Mesenchymal stem cell (in vitro differentiated cells and primary cell): ENCODE results near the gene VEGFB.
A peak's percentile ranks its signal among the peaks of the same experiment; 100 is the strongest.

ENCODE experiments used
- DNase-seq: peaks from one replicate; pipeline ENCODE4 v3.0.0-alpha.2; 2013
- H2AFZ ChIP-seq: one replicate; pipeline ENCODE4 v1.6.1; 2013; ENCODE audit warnings: low read depth, mild to moderate bottlenecking, control low read depth, inconsistent platforms, low read length, moderate library complexity
- H2AK5ac ChIP-seq: 2 replicates; pipeline ENCODE4 v1.6.1; 2013; ENCODE audit warnings: low read length, moderate library complexity, mild to moderate bottlenecking, inconsistent platforms; ENCODE audit not compliant: severe bottlenecking
- H2BK120ac ChIP-seq: one replicate; pipeline ENCODE4 v1.6.1; 2013; ENCODE audit warnings: low read depth, mild to moderate bottlenecking, inconsistent platforms, low read length, moderate library complexity
- H2BK12ac ChIP-seq, 2 experiments: one replicate each; pipeline ENCODE4 v1.6.1; 2013; ENCODE audit warnings: inconsistent platforms in 2 of 2, low read length in 2 of 2, mild to moderate bottlenecking in 2 of 2, moderate library complexity in 2 of 2, control low read depth in 1 of 2
- H2BK15ac ChIP-seq: one replicate; pipeline ENCODE4 v1.6.1; 2013; ENCODE audit warnings: mild to moderate bottlenecking, low read depth, inconsistent platforms; ENCODE audit not compliant: poor library complexity, severe bottlenecking
- H2BK5ac ChIP-seq: 2 replicates; pipeline ENCODE4 v1.6.1; 2013; ENCODE audit warnings: low read depth, mild to moderate bottlenecking, low read length, control low read depth, inconsistent platforms; ENCODE audit not compliant: poor library complexity, severe bottlenecking
- H3K14ac ChIP-seq, 2 experiments: one replicate each; pipeline ENCODE4 v1.6.1; 2013; ENCODE audit warnings: inconsistent platforms in 2 of 2, low read length in 2 of 2, control low read depth in 1 of 2, mild to moderate bottlenecking in 1 of 2, moderate library complexity in 1 of 2
- H3K18ac ChIP-seq, 2 experiments: one replicate each; pipeline ENCODE4 v1.6.1; 2013; ENCODE audit warnings: inconsistent platforms in 2 of 2, low read length in 2 of 2, control low read depth in 1 of 2, low read depth in 1 of 2, mild to moderate bottlenecking in 1 of 2
- H3K23ac ChIP-seq, 2 experiments: one replicate each; pipeline ENCODE4 v1.6.1; 2013; ENCODE audit warnings: inconsistent platforms in 2 of 2, low read length in 2 of 2, mild to moderate bottlenecking in 2 of 2, moderate library complexity in 2 of 2, control low read depth in 1 of 2
- H3K27ac ChIP-seq: 2 replicates; pipeline ENCODE4 v1.5.1; 2013; ENCODE audit warnings: mild to moderate bottlenecking, moderate library complexity, low read length, control low read depth, inconsistent platforms; ENCODE audit not compliant: poor library complexity, severe bottlenecking
- H3K27me3 ChIP-seq, 2 experiments: 2 replicates each; pipeline versions ENCODE4 v1.6.1 to v1.7.0; 2013; ENCODE audit warnings: low read length in 2 of 2, mild to moderate bottlenecking in 2 of 2, moderate library complexity in 2 of 2, control low read depth in 1 of 2, inconsistent platforms in 1 of 2; ENCODE audit not compliant: control insufficient read depth in 1 of 2, insufficient read depth in 1 of 2
- H3K36me3 ChIP-seq, 2 experiments: 2 replicates each; pipeline versions ENCODE4 v1.6.1 to v1.7.0; 2013; ENCODE audit warnings: low read length in 2 of 2, control low read depth in 1 of 2, inconsistent platforms in 1 of 2, low read depth in 1 of 2, mild to moderate bottlenecking in 1 of 2; ENCODE audit not compliant: insufficient read depth in 2 of 2, control insufficient read depth in 1 of 2
- H3K4ac ChIP-seq, 2 experiments: one replicate each; pipeline ENCODE4 v1.6.1; 2013; ENCODE audit warnings: inconsistent platforms in 2 of 2, low read length in 2 of 2, mild to moderate bottlenecking in 2 of 2, moderate library complexity in 2 of 2, control low read depth in 1 of 2, low read depth in 1 of 2
- H3K4me1 ChIP-seq: 2 replicates; pipeline ENCODE4 v1.6.1; 2013; ENCODE audit warnings: low read depth, low read length, control low read depth; ENCODE audit not compliant: control insufficient read depth, insufficient read depth
- H3K4me2 ChIP-seq: 2 replicates; pipeline ENCODE4 v1.6.1; 2013; ENCODE audit warnings: low read length, mild to moderate bottlenecking, inconsistent platforms; ENCODE audit not compliant: poor library complexity, severe bottlenecking
- H3K4me3 ChIP-seq, 2 experiments: 2 replicates each; pipeline versions ENCODE4 v1.5.1 to v1.7.0; 2013; ENCODE audit warnings: low read length in 2 of 2, mild to moderate bottlenecking in 2 of 2, control low read depth in 1 of 2, low read depth in 1 of 2; ENCODE audit not compliant: insufficient read depth in 1 of 2
- H3K79me1 ChIP-seq: replicated peaks from 2 replicates; pipeline ENCODE4 v1.6.1; 2013; ENCODE audit warnings: mild to moderate bottlenecking, control low read depth, low read length, inconsistent platforms; ENCODE audit not compliant: poor library complexity, severe bottlenecking
- H3K9ac ChIP-seq: 2 replicates; pipeline ENCODE4 v1.7.0; 2013; ENCODE audit warnings: mild to moderate bottlenecking, low read length, moderate library complexity
- H3K9me3 ChIP-seq: 2 replicates; pipeline ENCODE4 v1.7.0; 2013; ENCODE audit warnings: mild to moderate bottlenecking, low read length; ENCODE audit not compliant: control insufficient read depth
- H4K8ac ChIP-seq: one replicate; pipeline ENCODE4 v1.6.1; 2013; ENCODE audit warnings: inconsistent platforms, mild to moderate bottlenecking, low read length, moderate library complexity
- H4K91ac ChIP-seq: one replicate; pipeline ENCODE4 v1.6.1; 2013; ENCODE audit warnings: mild to moderate bottlenecking, low read length, inconsistent platforms
- WGBS: methylation state at CpG from one replicate; pipeline ENCODE4 v1.1.7; 2013; ENCODE audit warnings: mixed read lengths; 5-methylcytosine and 5-hydroxymethylcytosine counted together

Gene VEGFB

GRCh38 chr11:64247729-64248531 is 13.5 kb downstream of the VEGFB start:
- peaks cover 44% of the 10 kb centered on the region for H3K4me1 ChIP-seq
- H3K9me3 ChIP-seq: no peaks in the 10 kb centered on the region
- peak overlapping the region; percentile 70 for H3K4me2 ChIP-seq
- 45% methylated on average over 30 of the region's 31 CpGs for WGBS
- H4K8ac ChIP-seq: peak overlapping the region; percentile 74
- peak overlapping the region in 1 of 2 experiments; percentile 20 for H2BK12ac ChIP-seq
- no peak overlapping the region for H2AFZ ChIP-seq
- no peak overlapping the region for H3K27ac ChIP-seq
- H3K23ac ChIP-seq: no peak overlapping the region
- H3K4me3 ChIP-seq: peak overlapping the region; percentile 40 to 98
- H2AK5ac ChIP-seq: no peak overlapping the region
- peaks cover 14 to 21% of the 10 kb centered on the region in 2 experiments for H3K36me3 ChIP-seq
- H2BK15ac ChIP-seq: peak overlapping the region; percentile 15
- H2BK120ac ChIP-seq: peak overlapping the region; percentile 95
- H2BK5ac ChIP-seq: no peak overlapping the region
- peak overlapping the region; percentile 37 to 77 for H3K18ac ChIP-seq
- H3K9ac ChIP-seq: peak overlapping the region; percentile 93
- H3K79me1 ChIP-seq: peaks cover 5% of the 10 kb centered on the region
- H4K91ac ChIP-seq: no peak overlapping the region
- no peak for DNase-seq
- no peaks in the 10 kb centered on the region for H3K27me3 ChIP-seq
- no peak overlapping the region for H3K14ac ChIP-seq
- H3K4ac ChIP-seq: peak overlapping the region; percentile 60 to 84

- H2AK5ac ChIP-seq: no peak overlapping the region
- no peak overlapping the region for H2BK5ac ChIP-seq
- no peaks in the 10 kb centered on the region for H3K27me3 ChIP-seq
- no peak overlapping the region for H3K4ac ChIP-seq
- H4K8ac ChIP-seq: no peak overlapping the region
- H2AFZ ChIP-seq: no peak overlapping the region
- no peak overlapping the region for H2BK15ac ChIP-seq
- no peaks in the 10 kb centered on the region for H3K9me3 ChIP-seq
- H3K4me1 ChIP-seq: peaks cover 43% of the 10 kb centered on the region
- WGBS: 75% methylated on average over 7 of the region's 7 CpGs
- no peak for DNase-seq
- peaks cover 9% of the 10 kb centered on the region for H3K79me1 ChIP-seq
- peaks cover 7 to 14% of the 10 kb centered on the region in 2 experiments for H3K36me3 ChIP-seq
- no peak overlapping the region for H4K91ac ChIP-seq
- no peak overlapping the region for H3K27ac ChIP-seq
- H2BK120ac ChIP-seq: no peak overlapping the region
- H3K14ac ChIP-seq: no peak overlapping the region
- H3K23ac ChIP-seq: no peak overlapping the region
- H3K18ac ChIP-seq: no peak overlapping the region
- H3K9ac ChIP-seq: peak overlapping the region; percentile 93
- peak overlapping the region; percentile 20 to 59 for H2BK12ac ChIP-seq
- H3K4me3 ChIP-seq: no peak overlapping the region
- H3K4me2 ChIP-seq: no peak overlapping the region
Measured at GRCh38 chr11:64248578-64248977, 14.2 kb downstream of the VEGFB start.

DNA sequence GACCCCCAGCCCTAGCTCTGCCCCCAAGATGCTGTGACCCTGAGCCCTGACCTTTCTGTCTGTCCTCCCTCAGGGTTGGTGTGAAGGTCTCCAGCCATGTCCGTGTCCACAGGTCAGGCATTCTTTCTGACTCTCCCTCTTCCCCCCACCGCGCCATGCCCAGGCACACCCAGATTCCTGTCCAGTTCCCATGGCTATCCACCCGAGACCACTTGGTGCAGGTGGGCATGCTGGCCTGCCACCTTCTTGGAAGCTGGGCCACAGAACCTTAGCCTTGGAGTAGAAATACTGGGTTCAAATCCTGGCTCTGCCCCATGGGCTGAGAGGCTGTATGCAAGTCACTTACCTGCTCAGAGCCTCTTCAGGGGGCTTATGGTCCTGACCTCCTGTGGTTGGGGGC is 14.7 kb downstream of the VEGFB start:
- 96% methylated on average over 4 of the region's 4 CpGs for WGBS
- Histone ChIP-seq H3K18ac (no peak overlapping the region), H3K9ac (peak overlapping the region; percentile 15)

DNA sequence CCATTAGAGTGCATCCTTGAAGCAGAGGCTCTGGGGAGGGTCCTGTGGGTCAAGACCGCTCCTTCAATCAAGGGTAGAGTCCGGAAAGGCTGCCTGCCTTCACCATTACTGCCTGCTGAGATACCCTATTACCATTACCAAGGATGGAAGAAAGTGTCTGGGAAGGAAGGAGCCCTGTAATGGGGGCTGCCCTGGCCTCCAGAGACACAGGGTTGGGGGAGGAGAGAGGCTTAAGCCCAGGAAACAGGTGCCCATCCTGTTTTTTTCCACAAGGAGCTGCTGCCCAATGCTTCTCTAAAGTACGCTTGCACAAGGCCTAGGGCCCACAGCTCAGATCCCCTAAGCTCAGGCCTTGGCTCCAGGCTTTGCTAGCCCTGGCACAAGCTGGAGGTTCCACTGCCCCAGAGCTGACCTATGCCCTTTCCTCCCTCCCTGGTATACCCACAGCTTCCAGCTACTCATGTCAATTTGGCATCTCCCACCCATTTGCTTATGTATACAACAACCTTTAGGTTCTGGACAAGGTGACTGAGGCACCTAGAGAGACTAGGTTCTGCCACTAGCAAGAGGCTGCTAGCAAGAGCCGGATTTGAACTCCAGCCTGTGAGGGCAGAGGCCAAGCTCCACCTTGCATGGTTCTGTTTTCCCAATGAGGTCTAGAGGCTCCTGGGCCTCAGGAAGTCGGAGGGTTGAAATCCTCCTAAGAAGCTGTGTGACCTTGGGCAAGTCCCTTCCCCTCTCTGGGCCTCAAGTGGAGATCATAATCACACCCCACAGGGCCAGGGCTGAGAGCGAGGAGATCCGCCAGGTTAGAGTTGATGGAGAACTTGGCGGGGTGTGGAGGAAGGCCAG is 15.4 kb downstream of the VEGFB start:
- H2AK5ac ChIP-seq: no peak overlapping the region
- no peak overlapping the region for H3K4me3 ChIP-seq
- H4K8ac ChIP-seq: no peak overlapping the region
- H3K27me3 ChIP-seq: no peaks in the 10 kb centered on the region
- peaks cover 44% of the 10 kb centered on the region for H3K4me1 ChIP-seq
- H3K4ac ChIP-seq: no peak overlapping the region
- H3K23ac ChIP-seq: no peak overlapping the region
- H3K9ac ChIP-seq: no peak overlapping the region
- H2BK15ac ChIP-seq: no peak overlapping the region
- H3K36me3 ChIP-seq: peaks cover 3 to 16% of the 10 kb centered on the region in 2 experiments
- no peak overlapping the region for H4K91ac ChIP-seq
- no peaks in the 10 kb centered on the region for H3K9me3 ChIP-seq
- no peak overlapping the region for H3K4me2 ChIP-seq
- no peak overlapping the region for H3K27ac ChIP-seq
- DNase-seq: no peak
- no peak overlapping the region for H2BK120ac ChIP-seq
- H2BK5ac ChIP-seq: no peak overlapping the region
- WGBS: 73% methylated on average over 6 of the region's 8 CpGs
- H2AFZ ChIP-seq: no peak overlapping the region
- H3K18ac ChIP-seq: no peak overlapping the region
- H3K14ac ChIP-seq: no peak overlapping the region
- peaks cover 18% of the 10 kb centered on the region for H3K79me1 ChIP-seq
- H2BK12ac ChIP-seq: no peak overlapping the region

More for the DNA sequence above, 14.7 kb downstream of the VEGFB start:
- Histone ChIP-seq H3K27ac (no peak overlapping the region), H3K79me1 (peaks cover 12% of the 10 kb centered on the region), H3K27me3 (no peaks in the 10 kb centered on the region), H2AFZ (no peak overlapping the region), H2AK5ac (no peak overlapping the region), H4K91ac (peak overlapping the region; percentile 37), H2BK12ac (no peak overlapping the region), H3K23ac (no peak overlapping the region), H3K4me1 (peaks cover 43% of the 10 kb centered on the region), H2BK15ac (no peak overlapping the region), H3K4ac (no peak overlapping the region), H3K36me3 (peaks cover 4 to 12% of the 10 kb centered on the region in 2 experiments), H3K14ac (no peak overlapping the region), H4K8ac (no peak overlapping the region), H2BK5ac (no peak overlapping the region), H3K9me3 (no peaks in the 10 kb centered on the region), H2BK120ac (no peak overlapping the region), H3K4me3 (no peak overlapping the region), H3K4me2 (no peak overlapping the region)
- DNase-seq: no peak
